Left kidney (tissue), 2 donors: ENCODE measurements around the gene PTTG1. TPM values are rescaled to one million over a fixed set of nuclear protein-coding genes. Genes with fewer than 3 reads are reported as not detected.
A peak's percentile ranks its signal among the peaks of the same experiment; 100 is the strongest.
"Not testable (repeated sequence)": the region's sequence is repeated elsewhere in the genome, so short reads cannot be mapped to it uniquely, and the experiment has no call there.

Experiments used
- DNase-seq: peaks from one replicate; pipeline ENCODE4 v3.0.0-alpha.2; 2013
- polyA plus RNA-seq: library from polyadenylated mRNA; unstranded; fragments of 120-200 nt; gene quantifications from one replicate; pipeline ENCODE4 v1.2.1, GENCODE V29; 2013; ENCODE audit not compliant: insufficient read length

Gene PTTG1
- polyA plus RNA-seq, 1 donor, result 87.8 TPM

DNA sequence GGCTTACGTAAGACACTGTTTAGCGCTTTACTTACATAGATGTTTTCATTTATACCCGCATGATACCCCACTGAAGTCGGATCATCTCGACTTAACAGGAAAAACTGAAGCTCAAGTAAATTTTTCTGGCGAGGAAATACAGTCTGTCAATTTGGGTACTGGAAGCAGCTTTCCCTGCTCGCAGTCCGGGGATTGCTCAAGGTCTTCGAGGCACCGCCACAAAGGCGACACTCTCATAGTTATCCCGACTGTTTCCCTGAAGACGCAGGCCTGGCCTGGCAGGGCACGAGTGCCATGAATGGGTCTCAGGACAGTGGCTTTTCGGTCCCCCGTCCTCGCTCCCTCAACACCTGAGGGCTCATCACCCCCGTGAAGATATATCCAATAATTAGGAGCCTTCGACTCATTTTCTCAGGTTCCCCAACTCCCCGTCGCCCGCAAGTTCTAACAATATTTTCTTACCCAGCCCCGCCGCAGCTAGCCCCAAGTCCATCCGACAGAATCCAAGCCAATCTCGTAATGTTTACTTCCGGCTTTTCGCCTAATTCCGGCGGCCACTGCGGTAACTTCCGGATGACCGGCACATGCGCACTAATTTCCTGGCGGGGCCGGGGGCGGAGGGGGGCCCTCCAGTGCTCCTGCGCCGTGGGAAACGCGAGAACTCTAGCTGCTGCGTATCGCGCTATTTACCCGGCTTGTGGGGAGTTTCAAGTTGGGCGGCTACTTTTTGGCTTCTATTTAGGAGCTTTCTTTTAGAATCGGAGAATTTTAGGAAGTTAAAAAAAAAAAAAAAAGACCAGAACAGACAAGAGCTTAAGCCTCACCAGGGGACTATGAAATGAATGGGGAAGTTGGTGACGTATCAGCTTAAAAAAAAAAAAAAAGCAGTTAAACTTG is 2.8 kb upstream of the PTTG1 start, which contains the start of gene SLU7:
Gene SLU7 (minus strand): TSS at position 521 of the 897 bp plus-strand sequence. CDS start 3,787 bp downstream, outside the sequence.
- peak; percentile 94 for DNase-seq

DNA sequence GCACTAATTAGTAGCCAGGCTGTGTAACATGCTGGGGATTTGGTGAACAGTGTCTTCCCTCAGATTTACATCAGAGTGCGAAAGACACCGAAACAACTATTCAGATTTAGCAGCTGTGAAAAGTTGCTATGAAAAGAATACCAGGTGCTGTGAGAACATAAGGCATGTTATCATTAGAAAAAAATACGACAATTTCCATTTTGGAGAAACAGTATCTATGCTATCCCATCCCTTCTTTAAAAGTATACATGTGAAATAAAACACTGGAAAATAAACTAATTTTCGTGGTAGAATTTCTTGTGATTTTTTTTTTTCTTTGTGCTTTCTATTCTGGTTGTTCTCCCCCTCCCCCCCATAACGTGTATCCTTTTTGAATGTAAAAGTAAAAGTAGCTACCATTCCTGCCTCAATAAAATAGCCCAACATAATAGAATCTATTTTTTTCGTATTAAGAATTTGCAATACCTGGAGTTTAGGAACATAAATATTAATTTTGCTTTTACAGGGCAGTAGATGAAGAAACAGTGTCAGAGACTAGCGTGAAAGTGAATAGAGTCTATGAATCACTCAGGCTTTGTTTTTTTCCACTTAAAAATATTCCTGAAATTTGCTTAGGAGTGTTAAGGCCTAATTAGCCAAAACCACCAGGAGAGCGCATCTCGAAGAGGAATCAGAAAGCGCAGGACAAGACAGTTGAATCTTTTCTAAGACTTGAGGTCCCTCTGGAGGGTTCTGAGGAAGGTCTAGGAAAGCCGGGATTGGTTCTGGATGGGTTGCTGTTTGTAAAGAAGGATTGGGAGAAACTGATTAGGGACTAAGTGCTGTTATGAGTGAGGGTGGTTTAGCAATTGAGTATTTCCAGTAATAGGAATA is 2.0 kb upstream of the PTTG1 start:
- no peak for DNase-seq

DNA sequence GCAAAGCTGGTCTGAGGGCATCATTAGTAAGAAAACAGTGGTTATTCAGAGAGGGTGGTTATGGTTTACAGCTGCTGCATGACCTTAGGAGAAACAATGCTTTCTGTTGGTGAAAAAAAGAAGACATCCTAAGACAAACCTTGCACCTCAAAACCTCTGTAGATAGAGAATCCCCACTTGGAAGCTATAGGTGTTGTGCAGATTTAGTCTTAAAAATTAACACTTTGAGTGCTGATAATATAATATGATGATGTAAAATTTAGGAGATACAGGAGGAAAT is 1.4 kb upstream of the PTTG1 start:
- no peak for DNase-seq

DNA sequence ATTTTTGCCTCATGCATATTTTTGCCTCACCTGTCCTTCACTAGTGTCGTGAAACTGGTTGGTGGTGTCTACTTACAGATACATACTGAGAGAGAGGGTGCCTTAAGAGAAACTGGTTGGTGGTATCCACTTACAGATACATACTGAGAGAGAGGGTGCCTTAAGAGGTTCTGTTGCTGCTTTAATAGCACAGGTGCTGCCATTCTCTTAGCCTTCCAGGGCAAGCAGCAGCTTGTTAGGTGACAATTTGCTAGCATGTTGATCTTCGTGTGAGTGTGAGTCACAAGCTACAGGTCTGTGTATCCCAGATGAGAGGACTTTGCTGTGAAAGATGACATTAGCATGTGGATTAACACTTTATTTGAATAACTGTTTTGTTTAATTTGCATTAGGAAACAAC is 1.4 kb downstream of the PTTG1 start:
- no peak for DNase-seq

DNA sequence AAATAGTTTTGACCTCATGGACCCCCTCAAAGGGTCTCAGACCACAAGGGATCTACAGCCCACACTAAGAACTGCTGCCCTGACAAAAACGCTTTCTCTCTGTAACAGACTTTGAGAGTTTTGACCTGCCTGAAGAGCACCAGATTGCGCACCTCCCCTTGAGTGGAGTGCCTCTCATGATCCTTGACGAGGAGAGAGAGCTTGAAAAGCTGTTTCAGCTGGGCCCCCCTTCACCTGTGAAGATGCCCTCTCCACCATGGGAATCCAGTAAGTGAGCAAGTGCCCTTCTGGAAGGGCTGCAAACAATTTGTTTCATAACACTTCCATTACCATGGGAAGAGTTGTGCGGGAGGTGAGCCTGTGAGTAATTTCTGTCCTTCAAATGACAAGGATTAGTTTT is 6.0 kb downstream of the PTTG1 start:
- DNase-seq, result no peak

DNA sequence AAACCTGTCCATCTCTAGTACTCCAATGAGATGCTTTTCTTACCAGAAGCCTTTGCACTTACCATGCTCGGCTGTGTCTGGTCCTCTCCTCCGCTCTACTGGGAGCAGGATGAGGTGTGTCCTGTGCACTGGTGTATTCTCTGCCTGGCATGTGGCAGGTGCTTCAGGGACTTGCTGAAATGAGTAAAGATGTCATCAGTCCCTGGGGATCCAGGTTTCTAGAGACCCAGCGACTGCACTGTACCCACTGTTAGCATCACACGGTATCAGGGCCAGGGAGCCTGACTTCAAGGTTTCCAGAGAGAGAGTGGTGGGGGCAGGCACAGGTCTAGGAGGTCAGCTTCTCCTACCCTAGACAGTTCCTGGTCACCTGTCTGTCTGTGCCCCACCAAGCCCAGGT is 10.5 kb downstream of the PTTG1 start:
- DNase-seq, result no peak

DNA sequence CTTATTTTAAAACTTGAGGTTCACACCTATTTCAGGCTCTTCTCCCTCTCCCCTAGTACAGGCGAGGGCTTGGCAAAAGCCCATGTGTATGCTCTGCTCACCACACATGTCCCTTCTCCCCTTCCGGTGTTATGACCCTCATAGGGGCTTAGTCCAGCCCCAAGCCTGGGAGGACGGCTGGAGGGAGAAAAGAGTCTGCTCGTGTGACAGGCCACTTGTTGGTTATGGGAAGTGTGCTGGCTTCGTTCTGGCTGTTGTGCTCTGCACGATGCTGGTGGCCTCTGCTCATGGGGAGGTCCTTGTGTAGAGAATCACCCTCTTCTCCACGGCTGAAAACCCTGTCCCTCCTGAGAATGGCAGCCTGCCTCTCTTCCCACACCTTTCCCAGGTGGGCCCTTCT is 11.1 kb downstream of the PTTG1 start:
- no peak for DNase-seq

DNA sequence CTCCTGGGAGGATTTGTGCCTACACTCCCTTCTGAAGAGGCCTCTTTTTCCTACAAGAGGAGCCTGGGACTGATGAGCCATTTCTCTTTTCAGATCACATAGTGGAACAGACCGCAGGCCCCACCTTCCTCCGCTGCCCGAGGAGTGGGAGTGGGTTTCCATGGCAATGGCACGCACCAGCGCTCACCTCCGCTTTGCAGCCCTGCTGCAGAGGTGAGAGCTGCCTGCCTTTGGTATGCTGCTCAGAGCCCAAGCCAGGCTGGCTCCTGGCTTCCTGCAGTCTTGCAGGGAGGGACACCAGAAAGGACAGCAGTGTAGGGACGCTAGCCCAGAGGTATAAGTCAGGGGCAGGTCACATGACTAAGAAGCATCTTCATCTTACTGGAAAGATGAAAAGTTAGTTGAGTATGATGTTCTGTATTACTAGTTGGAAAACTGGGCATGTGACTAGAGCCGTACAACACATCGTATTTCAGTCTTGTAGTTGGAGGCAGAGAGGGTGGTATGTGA is 12.4 kb downstream of the PTTG1 start:
- DNase-seq, result peak; percentile 88

DNA sequence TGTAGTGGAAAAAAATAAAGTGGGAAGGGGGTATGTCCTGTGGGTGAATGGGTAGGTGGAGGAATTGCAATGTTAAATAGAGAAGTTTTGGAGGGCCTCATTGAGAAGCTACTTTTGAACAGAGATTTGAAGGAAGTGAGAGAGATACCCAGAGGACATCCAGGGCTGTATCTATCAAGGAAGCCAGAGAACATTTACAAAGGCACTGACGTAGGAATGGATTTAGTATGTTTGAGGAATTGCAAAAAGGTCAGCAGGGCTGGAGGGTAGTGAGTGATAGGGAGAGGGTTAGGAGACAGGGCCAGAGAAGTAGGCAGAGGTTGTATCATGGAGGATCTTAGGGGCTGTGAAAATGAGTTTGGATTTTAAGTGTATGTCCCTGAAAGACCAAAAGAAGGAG is 13.9 kb downstream of the PTTG1 start:
- no peak for DNase-seq

DNA sequence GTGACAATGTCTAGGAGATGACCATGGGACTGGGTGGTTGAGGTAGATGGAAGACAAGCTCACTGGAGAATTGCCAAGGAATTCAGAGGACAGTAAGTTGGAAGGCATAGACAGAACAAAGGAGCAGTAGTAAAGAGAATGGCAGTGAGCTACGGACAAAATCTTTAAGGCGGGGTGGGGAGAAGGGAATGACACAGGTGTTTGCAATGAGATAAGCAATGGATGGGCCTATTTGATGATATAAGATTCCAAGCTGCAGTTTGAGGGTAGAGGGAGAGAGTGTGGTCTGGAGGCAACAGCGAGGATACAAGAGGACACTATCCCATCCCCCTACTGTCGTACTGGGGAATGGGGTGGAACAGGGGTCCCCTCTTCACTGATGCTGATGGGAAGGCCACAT is 14.4 kb downstream of the PTTG1 start:
- DNase-seq, result no peak

DNA sequence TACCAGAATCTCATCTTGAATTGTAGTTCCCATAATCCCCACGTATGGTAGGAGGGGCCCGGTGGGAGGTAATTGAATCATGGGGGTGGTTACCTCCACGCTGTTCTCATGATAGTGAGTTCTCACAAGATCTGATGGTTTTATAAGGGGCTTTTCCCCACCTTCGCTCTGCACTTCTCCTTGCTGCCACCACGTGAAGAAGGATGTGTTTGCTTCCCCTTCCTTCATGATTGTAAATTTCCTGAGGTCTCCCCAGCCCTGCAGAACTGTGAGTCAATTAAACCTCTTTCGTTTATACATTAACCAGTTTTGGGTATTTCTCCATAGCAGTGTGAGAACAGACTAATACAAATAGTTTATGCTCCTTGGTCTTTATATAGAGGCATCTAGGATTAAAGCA is 15.0 kb downstream of the PTTG1 start:
- not testable (repeated sequence) for DNase-seq

DNA sequence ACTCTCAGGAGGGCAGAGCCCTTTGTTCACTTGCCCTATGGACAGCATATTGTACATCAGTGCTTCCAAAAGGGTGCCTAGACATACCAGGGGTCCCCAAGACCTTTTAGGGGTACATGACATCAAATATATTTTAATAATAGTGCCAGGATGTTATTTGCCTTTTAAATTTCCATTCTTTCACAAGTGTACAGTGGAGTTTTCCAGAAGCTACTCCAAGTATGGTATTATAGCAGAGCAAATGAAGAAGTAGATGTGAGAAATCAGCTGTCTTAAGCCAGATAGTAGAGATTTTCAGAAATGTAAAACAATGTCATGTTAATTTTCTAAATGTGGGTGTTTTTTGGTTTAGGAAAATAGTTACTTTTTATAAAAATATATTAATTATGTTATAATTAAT is 15.6 kb downstream of the PTTG1 start:
- no peak for DNase-seq

DNA sequence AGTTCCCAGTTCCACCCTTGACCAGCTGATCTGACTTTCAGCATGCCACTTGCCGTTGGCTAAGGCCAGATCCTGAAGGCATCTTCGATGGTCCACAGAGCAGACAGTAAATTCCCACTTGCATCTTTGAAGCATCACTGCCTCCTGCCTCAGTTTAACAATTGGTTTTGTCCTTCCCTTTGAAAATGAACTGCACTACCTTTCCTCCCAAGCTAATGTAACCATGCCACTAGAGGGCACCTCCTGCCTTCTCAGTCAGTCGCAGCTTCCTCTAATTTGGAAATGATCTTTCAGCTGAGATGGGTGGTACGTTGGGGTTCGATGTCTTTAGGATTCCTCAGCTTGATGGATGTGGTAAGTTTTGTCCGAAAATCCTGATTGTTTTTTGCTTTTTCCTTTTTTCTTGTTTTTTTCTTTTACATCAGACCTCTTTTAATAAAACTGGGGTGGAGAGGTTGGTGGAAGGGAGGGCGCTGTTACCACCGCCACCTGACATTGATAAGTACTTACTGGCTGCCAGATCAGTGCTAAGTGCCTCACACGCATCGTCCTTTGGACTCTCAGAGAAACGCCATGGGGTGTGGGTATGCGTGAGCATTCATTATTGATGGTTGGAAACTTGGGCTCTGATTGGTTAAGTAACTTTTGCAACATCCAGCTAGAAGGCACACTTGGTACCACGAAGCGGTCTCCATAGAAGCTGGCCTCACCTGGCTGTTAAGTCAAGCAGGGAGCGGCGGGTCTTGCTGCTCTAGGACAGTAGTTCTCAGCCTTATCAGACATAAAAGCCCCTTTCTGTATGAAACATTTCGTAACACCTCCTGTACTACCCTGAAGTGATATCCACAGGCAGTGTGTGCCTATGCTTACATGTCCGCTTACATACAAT is 16.9 kb downstream of the PTTG1 start:
- peak; percentile 60 for DNase-seq

DNA sequence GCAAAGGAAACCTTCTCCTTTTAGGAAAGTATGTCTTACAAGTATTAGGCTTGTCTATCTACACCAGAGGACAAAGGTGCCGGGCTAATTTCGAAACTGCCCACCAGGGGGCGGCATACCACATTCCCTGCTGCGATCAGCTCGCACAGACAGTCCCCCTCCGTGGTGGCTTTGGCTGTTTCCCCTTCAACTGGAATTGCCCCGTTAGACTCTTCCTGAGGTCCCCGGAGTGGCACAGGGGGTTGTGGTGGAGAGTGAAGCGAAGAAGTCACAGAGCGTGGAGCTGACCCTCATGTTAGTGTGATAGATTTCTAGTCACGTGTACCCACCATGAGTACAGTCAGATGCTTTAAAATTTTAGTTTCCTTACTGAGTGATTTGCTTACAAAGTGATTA is 17.5 kb downstream of the PTTG1 start:
- DNase-seq, result peak; percentile 85

DNA sequence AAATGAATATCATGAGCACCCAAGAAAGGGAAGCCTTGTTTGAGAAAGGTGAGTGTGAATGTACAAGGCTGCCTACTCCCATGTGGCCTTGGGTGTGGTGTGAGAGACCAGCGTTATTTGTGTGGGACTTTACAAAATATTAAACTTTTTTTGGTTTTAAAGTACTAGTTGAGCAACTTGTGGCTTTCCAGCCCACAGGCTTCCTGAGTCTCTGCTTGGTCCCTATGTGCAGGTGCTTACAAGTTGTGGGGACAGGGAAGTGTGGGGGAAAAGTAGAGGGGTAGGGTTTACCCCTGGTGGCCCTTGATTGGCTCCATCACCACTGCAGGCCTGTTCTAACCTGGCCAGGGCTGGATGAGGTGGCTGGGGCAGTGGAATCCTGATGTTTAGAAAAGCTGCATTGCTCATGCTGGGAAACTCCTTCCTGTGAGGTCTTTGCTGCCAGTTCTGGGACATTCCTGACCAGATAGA is 19.7 kb downstream of the PTTG1 start:
- no peak for DNase-seq

DNA sequence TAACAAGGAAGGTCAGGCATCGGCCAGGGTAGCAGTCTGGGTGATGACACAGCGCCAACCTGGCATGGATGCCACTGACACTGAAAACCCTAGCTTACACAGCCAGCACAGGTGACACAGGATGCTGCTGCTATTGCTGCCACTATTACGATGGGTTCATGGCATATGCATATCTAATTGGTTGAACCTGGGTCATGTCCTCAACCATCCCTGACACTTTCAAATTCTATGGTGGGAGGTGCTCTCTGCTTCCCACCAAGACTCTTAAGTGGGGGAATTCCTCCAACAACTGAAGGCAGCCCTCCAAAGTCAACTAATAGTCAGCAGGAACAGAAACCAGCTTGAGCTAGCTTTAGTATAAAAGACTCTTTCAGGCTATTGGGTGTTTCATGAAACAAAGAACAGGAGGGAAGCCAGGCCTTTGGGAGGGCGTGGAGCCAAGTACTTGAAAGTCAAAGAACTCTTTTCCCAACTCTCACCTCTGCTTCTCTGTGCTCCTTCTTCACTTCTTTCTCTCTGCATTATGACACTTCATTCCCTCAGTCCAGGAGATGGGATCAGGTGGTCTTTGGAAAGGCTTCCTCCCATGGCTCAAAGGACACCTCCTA is 21.3 kb downstream of the PTTG1 start:
- no peak for DNase-seq

DNA sequence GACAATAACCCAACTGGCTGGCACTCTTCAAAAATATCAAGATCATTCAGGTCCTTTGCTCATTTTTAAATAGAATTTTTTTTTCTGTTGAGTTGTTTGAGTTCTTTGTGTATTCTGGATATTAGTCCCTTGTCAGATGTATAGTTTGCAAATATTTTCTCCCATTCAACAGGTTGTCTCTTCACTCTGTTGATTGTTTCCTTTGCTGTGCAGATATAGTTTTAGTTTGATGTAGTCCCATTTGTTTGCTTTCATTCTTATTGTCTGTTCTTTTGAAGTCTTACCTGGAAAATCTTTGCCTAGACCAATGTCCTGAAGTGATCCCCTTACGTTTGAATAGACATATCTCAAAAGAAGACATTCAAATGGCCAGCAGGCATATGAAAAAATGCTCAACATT is 22.8 kb downstream of the PTTG1 start:
- no peak for DNase-seq

DNA sequence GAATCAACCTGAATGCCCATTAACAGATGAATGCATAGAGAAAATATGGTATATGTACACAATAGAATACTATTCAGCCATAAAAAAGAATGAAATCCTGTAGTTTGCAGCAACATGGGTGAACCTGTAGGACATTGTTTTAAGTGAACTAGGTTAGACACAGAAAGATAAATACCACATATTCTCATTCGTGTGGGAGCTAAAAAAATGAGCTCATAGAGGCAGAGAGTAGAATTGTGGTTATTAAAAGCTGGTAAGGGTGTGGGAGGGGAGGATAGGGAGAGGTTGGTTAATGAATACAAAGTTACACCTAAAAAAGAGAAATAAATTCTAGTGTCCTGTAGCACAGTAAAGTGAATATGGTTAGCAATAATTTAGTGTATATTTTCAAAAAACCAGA is 23.5 kb downstream of the PTTG1 start:
- DNase-seq, result no peak

DNA sequence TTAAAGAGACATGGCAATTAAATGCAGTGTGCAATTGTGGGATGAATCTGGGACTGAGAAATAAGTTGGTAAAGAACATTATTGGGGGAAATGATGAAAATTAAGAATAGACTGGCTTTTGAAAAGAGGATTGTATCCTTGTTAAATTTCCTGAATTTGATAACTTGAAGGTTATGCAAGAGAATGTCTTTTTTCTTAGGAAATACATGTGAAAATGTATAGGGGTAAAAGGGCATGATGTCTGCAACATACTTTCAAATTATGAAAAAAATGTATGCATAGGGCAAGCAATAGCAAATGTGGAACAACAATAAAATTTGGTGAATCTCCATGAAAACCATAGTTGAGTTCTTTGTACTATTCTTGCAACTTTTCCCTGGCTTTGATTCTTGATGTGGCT is 24.1 kb downstream of the PTTG1 start:
- DNase-seq, result no peak

DNA sequence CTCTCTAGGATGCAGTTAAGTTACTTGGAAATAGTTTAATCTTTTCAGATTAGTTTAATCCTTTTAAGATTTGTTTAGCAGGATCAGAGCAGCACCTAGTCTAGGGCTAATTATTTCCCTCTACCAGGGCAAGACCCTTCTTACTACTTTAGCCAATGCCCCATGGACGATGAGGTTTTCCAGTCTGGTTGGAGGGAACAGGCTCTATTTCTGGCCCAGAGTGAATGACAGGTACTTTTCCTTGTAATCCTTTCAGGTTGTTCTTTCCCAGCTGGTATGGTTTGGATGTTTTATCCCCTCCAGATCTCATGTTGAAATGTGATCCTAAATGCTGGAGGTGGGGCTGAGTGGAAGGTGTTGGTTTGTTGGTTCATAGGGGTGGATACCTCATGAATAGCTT is 27.2 kb downstream of the PTTG1 start:
- DNase-seq, result no peak

DNA sequence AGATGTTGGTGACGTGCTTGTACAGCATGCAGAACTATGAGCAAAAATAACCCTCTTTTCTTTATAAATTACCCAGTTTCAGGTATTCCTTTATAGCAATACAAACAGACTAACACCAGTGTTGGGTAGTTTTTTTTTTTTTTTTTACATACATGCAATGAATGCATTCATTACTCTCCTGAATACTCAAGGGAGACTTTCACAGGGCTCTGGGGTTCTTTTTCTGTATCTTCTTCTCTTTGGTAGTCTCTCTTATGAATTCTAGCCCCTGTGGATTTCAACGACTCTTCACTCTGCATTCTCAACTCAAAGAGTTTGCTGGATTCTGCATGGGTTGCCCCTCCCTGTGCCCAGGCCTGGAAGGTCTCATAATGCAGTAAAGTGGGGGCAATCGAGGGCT is 27.8 kb downstream of the PTTG1 start:
- DNase-seq, result no peak
